HG02943 (cell line): ENCODE results near the gene RASAL2.
"Not testable (repeated sequence)": the region's sequence is repeated elsewhere in the genome, so short reads cannot be mapped to it uniquely, and the experiment has no call there.

Experiments used
- ATAC-seq: cut with Tn5 transposase; IDR thresholded peaks from one replicate; pipeline ENCODE4 v1.9.1; 2021; ENCODE audit warnings: mild to moderate bottlenecking, low read depth, moderate library complexity; ENCODE audit not compliant: unreplicated experiment

RASAL2 gene

GRCh38 chr1:178066908-178067614 is 26.8 kb upstream of the RASAL2 start:
- ATAC-seq = peak; percentile 89

- ATAC-seq = no peak
Measured at GRCh38 chr1:178071811-178072210, 22.1 kb upstream of the RASAL2 start.

- ATAC-seq = no peak
Measured at GRCh38 chr1:178072326-178072725, 21.6 kb upstream of the RASAL2 start.

GRCh38 chr1:178075333-178075732 is 18.6 kb upstream of the RASAL2 start:
- ATAC-seq = no peak

GRCh38 chr1:178076607-178077006 is 17.3 kb upstream of the RASAL2 start:
- no peak for ATAC-seq

- ATAC-seq = no peak
Measured at GRCh38 chr1:178077917-178078316, 16.0 kb upstream of the RASAL2 start.

GRCh38 chr1:178086294-178086693 is 7.6 kb upstream of the RASAL2 start:
- no peak for ATAC-seq

GRCh38 chr1:178086766-178087165 is 7.1 kb upstream of the RASAL2 start:
- no peak for ATAC-seq

- ATAC-seq = no peak
Measured at GRCh38 chr1:178088651-178089050, 5.3 kb upstream of the RASAL2 start.

- not testable (repeated sequence) for ATAC-seq
Measured at GRCh38 chr1:178091454-178091853, 2.5 kb upstream of the RASAL2 start.

GRCh38 chr1:178091986-178092745 is 1.7 kb upstream of the RASAL2 start:
- no peak for ATAC-seq

- peak; percentile 9 for ATAC-seq
Measured at GRCh38 chr1:178092878-178093493, 918 bp upstream of the RASAL2 start.

- ATAC-seq = peak; percentile 80
Measured at GRCh38 chr1:178093494-178093950, 382 bp upstream of the RASAL2 start.

GRCh38 chr1:178094739-178095645 is 1.1 kb downstream of the RASAL2 start:
- no peak for ATAC-seq

- ATAC-seq = no peak
Measured at GRCh38 chr1:178096421-178096820, 2.5 kb downstream of the RASAL2 start.

- ATAC-seq = no peak
Measured at GRCh38 chr1:178098262-178098661, 4.4 kb downstream of the RASAL2 start.

- ATAC-seq = no peak
Measured at GRCh38 chr1:178101266-178101630, 7.3 kb downstream of the RASAL2 start.

- no peak for ATAC-seq
Measured at GRCh38 chr1:178101654-178102053, 7.8 kb downstream of the RASAL2 start.

- no peak for ATAC-seq
Measured at GRCh38 chr1:178102218-178102617, 8.3 kb downstream of the RASAL2 start.

- ATAC-seq = no peak
Measured at GRCh38 chr1:178107823-178108222, 13.9 kb downstream of the RASAL2 start.
